Measurements from ENCODE around the gene CYGB.
"Not testable (repeated sequence)": the region's sequence is repeated elsewhere in the genome, so short reads cannot be mapped to it uniquely, and the experiment has no call there.

Gene CYGB

DNA sequence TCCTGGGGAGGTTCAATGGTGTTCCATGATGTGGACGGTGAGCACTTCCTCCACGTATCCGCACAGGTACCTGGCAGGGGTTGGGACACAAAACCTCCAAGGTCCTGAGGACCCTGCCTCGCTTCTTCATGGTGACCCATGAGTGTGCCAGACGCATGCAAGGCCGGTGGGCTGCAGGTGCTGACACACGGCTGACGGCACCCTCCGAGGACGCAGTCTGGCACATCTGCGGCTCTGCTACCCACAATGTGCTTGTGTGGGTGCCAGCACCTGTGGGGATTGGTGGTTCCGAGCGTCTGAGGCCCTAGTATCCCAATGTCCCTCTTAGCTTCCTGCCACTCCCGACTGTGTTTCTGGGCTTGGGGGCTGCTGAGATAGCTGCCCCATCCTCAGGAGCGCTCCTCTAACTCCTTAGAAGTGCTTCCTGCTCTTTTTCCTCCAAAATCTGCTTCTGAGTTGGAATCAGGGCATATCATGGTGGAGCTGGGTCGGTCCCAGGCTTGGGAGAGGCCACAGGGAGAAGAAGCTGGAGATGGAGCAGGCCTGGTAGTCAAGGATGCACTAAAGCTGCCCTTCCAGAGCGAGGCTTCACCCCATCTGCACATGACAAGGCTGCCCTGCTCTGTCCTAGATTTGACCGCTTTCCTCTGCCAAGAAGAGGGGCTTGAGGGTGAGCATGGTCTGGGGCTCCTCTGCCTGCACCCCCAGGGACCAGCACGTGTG lies 1.6 kb downstream of the CYGB start:
- no peak for DNase-seq

DNA sequence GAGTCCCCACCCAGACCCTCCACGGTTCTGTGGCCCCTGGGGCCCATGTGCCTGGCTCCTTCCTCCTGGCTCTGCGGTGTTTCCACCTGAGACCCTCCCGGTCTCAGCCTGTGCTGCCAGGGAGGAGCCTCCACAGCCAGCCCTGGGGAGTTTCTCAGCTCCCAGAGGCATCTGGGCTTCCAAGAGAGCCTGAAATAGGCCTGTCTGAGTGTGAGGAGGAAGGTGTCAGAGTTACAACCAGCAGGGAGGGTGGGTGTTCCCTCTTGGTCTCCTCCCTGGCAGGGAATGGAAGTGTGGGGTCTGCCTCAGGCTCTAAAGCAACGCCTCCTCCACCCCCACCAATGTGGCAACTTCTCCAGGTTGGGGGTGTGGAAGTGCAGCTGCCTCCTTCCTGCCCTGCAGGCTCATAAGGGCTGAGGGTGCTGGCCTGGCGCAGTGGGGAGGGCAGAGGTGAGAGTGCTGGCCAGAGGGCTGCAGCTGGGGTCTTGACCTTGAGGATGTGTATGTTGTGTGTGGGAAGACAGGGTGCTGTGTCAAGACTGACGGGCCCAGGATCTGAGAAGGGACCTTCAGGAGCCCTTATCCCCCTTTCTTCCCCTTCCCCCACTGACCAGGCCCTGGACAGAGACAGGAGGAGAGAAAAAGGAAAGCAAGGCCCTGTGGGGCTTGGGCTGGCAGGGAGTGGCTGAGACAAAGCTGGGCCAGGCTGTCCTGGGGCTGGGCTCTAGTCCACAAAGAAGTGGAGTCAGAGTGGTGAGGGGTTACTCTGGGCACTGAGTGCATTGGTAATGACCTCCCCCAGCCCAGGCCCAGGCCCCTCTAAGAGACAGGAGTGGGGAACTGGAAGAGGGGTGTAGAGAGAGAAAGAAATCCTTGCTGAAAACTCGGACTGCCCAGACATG lies 2.4 kb downstream of the CYGB start:
- no peak for DNase-seq

DNA sequence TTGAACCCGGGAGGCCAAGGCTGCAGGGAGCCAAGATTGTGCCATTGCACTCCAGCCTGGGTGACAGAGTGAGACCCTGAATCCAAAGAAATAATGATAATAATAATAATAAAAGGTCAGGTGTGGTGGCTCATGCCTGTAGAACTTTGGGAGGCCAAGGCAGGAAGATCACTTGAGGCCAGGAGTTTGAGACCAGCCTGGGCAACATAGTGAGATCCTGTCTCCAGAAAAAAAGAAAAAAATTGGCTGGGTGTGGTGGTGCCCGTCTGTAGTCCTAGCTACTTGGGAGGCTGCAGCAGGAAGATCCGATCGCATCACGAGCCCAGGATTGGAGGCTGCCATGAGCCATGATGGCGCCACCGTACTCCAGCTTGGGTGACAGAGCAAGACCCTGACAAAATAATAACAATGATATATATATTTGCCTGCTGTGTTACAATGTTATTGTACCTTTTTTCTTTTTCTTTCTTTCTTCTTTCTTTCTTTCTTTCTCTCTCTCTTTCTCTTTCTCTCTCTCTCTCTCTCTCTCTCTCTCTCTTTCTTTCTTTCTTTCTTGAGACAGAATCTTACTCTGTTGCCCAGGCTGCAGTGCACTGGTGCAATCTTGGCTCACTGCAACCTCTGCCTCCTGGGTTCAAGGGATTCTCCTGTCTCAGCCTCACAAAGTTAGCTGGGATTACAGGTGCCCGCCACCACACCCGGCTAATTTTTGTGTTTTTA lies 3.7 kb downstream of the CYGB start:
- not testable (repeated sequence) for DNase-seq

- no peak for DNase-seq
Measured at GRCh38 chr17:76532072-76532651, 5.3 kb downstream of the CYGB start.

- no peak for DNase-seq
Measured at GRCh38 chr17:76531486-76532038, 5.9 kb downstream of the CYGB start.

DNA sequence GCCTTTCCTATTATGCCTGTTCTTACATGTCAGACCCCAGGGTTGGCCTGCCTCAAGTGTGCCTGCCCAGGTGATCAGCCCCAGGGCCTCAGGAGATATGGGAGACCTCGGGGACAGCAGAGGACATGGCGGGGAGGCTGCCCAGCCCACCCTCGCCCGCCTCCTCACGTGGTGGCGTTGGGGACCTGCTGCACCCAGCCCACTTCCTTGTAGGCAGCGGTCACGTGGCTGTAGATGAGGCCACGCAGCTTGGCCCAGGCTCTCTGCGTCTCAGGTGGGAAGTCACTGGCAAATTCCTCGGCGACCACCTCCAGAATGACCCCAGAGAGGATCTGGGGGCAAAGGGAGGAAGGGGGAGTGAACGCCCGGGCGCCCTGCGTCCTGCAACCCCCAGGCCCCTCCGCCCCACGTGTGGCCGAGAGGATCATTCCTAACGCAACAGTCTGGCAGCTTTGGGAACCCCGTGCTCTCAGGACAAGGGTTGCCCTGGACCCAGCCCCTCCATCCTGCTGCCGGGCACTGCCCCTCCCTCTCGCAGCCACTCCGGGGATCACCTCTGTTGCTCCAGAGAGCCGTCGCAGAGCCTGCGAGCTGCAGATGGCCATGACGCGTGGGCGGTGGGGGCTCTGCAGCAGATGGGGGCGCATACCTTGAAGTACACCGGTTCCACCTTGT lies 6.6 kb downstream of the CYGB start:
- no peak for DNase-seq

GRCh38 chr17:76530095-76530723 lies 7.3 kb downstream of the CYGB start:
- DNase-seq: no peak

DNA sequence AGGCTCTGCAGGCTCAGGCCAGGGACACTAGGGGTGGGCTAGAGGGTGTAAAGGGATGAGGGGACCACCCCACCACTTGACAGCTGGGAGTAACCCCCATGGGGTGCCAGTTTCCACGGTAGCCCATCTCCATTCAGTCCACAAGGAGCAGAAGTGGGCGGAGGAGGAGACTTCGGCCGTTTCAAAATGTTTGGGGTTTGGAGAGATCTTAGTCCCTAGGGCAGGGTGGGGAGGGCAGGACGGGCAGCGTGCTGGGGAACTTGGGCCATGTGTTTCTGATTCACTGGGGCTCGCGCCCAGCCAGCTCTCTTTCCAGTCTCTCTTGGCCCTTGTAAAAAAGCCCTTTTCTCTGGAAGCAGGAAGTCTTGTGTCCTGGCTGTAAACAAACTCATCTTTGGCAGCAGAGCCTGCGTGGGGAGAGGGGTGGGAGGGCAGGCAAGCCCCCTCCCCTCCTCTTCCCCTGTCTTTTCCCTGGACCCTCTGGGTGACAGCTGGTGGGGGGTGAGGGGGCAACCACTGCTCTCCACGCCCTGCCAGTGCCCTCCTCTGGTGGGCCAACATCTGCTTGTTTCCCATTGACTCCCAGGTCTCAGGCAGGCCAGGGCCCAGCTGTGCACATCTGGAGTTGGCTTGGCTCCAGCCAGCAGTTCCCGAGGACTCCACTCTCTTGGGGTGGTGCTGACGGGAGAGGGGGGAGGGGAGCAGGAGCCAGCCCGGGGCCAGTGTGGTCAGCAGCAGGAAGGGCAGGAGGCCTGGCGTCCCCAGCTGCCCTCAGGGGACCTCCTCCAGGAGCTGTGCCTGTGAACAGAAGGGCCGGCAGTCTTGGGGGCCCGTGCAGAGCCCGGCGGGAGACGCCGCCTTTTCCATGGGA lies 8.1 kb downstream of the CYGB start:
- no peak for DNase-seq

DNA sequence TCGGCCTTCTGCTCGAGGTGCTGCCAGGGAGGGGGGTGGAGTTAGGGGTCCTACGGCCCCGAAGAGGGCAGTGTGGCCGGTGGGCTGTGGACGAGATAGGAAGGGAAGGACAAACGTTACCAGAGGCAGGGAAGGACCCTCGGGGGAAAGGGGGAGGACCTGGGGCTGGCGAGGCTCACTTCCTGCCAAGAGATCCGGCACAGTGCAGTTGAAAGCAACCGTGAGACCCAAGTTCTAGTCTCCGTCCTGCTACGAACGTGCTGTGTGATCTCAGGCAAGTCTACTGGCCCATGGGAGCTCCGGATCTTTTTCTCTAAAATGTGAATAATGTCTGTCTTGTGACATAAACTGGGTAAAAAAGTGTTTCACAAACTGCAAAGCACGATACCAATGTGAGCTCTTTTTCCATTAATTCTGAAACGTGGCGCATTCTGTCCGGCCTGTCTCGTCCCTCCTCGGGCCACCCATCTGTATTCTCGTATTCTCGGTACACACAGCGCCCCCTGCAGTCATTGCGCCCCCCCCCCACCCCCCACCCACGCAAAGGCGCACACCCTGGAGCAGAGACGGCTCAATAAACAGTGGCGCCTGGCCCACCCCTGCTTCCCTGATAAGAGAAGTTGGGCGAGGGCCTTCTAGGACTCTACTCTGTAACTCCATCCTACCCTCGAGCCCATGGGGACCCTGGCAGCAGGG lies 8.8 kb downstream of the CYGB start:
- DNase-seq: peak in 1 of 2 donors; percentile 25

GRCh38 chr17:76528156-76528527 lies 9.4 kb downstream of the CYGB start:
- no peak for DNase-seq

DNA sequence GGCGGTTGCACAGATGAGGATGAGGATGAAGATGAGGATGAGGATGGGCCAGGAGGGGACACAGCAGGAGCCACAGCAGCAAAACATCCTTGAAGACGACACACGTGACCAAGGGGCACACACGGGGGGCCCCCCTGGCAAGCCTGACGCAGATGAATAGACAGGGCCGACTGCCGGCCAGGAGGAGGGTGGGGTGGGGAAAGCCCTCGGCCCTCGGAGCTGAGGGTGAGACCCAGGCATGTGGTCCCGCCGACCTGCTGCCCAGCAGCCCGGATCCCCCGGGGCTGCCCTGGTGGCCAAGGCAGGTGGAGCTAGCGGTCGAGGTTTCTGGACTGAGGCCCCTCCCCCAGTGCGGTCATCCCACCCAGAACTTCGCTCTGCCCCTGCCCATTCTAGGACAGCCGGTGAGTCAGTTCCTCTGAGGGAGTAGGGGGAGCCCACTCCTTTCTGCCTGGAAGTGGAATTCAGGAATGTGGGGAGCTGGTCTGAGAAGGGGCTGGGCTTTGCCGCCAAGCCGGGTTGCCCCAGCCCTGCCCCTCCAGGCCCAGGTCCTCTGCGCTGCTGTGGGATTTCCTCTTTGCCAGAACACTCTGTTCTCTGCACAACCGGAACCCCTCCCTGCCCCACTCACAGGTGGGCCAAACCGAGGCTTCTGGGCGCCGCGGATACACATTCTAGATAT lies 9.9 kb downstream of the CYGB start:
- DNase-seq: peak; percentile 61 to 66

DNA sequence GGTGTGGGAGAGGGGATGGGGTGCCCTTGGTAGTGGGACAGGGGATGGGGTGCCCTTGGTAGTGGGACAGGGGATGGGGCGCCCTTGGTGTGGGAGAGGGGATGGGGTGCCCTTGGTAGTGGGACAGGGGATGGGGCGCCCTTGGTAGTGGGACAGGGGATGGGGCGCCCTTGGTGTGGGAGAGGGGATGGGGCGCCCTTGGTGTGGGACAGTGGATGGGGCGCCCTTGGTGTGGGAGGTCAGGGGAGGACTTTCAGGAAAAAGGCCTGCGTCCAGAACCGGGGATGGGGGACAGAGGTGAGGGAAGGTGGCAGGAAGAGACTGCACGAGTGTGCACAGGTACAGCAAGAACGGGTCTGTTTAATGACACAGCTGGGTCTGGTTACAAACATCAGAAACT lies 10.5 kb downstream of the CYGB start:
- DNase-seq: not testable (repeated sequence)

- not testable (repeated sequence) for DNase-seq
Measured at GRCh38 chr17:76525513-76525833, 12.0 kb downstream of the CYGB start.

GRCh38 chr17:76524598-76525512 lies 12.7 kb downstream of the CYGB start:
- no peak for DNase-seq

DNA sequence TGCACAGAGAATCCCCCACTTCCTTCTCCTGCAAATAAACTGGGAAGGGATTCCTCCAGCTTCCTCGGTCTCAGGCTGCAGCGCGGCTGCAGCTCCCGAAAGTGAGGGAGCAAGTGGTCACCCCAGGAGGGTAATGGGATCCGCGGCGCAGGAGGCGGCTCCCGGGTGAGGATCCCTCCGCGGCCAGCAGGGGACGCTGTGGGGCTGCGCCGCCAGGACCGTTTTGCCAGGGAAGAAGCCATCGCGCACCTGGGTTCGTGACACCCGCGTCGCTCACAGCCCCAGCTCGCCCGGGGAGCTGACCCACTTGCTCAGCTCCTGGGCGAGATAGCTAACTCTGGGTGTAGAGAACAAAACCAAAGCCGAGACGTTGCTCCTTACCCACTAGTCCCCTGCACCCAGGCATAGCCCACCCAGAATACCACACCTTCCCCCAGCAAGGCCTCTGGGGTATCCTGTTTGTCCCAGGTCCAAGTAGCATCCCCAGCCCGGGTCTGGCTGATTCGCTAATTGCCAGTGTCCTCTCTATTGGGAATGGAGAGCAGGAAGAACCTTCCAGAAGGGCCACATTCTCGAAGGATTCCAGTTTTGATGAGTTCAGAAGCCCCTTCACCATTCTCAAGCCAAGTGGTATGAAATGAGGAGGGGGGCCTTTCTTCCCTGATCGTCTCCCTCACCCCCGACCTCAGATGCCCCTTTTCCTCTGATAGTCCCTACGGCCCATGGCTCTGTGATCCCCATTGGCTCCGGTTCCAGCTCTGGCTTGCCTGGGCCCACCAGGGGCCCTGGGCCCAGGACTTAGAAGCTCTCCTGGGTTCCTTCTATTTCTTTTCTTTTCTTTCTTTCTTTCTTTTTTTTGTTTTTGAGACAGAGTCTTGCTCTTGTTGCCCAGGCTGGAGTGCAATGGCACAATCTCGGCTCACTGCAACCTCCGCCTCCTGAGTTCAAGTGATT lies 14.1 kb downstream of the CYGB start:
- peak; percentile 81 to 82 for DNase-seq

GRCh38 chr17:76521683-76522082 lies 15.8 kb downstream of the CYGB start:
- not testable (repeated sequence) for DNase-seq

GRCh38 chr17:76521262-76521661 lies 16.2 kb downstream of the CYGB start:
- DNase-seq: no peak

Measured in CD4-positive, alpha-beta T cell treated with Interleukin-4 for 1 hour (primary cell).